ENCODE results near the gene BACE1-AS. TPM values are rescaled to one million over a fixed set of nuclear protein-coding genes. Genes with fewer than 3 reads are reported as not detected.

The BACE1-AS gene
- polyA plus RNA-seq = 10 to 100 TPM in 1 of 4 donors, 1 to 10 TPM in 3; 1.6 to 12.5 (median 5.7) TPM
- long read RNA-seq, donor 1, full-length matches to known transcripts = 10 of 10 reads
- long read RNA-seq, donor 1, partial matches to known transcripts = 0 of 10 reads
- long read RNA-seq, donor 1, other reads (novel, unspliced or antisense) = 0 of 10 reads
- long read RNA-seq, donor 2, partial matches to known transcripts = 0 of 3 reads
- long read RNA-seq, donor 2, other reads (novel, unspliced or antisense) = 0 of 3 reads
- long read RNA-seq, donor 3, transcript BACE1-AS-202 (1 exons, 774 nt) = major isoform, 8 of 8 reads
- long read RNA-seq, donor 3, partial matches to known transcripts = 0 of 8 reads
- long read RNA-seq, donor 3, other reads (novel, unspliced or antisense) = 0 of 8 reads
- long read RNA-seq, donor 4 = 0 reads
- long read RNA-seq, donor 5, transcript BACE1-AS-202 (1 exons, 774 nt) = major isoform, 5 of 5 reads
- long read RNA-seq, donor 5, partial matches to known transcripts = 0 of 5 reads
- long read RNA-seq, donor 5, other reads (novel, unspliced or antisense) = 0 of 5 reads
- long read RNA-seq, donor 6, partial matches to known transcripts = 0 of 3 reads
- long read RNA-seq, donor 6, other reads (novel, unspliced or antisense) = 0 of 3 reads
- long read RNA-seq, donor 7 = 0 reads
- long read RNA-seq, donor 8, partial matches to known transcripts = 0 of 2 reads
- long read RNA-seq, donor 8, other reads (novel, unspliced or antisense) = 0 of 2 reads
- long read RNA-seq, donor 9 = 0 reads
- long read RNA-seq, donor 10, transcript BACE1-AS-202 (1 exons, 774 nt) = major isoform, 6 of 6 reads
- long read RNA-seq, donor 10, partial matches to known transcripts = 0 of 6 reads
- long read RNA-seq, donor 10, other reads (novel, unspliced or antisense) = 0 of 6 reads

GRCh38 chr11:117290809-117291396, at the start of gene BACE1-AS:
TSS of gene BACE1-AS (plus strand) at chr11:117291346.
- Histone ChIP-seq H3K4me3 (ENCODE audit: low read depth in 1 of 3, low read length in 3 of 3) (no peak within 1 kb of the TSS), H3K36me3 (ENCODE audit: control insufficient read depth in 3 of 3, insufficient read depth in 2 of 3, low read depth in 1 of 3, low read length in 3 of 3) (peaks cover 2 to 62% (median 10%) of the 10 kb centered on the region in 3 donors), H3K9me3 (ENCODE audit: control insufficient read depth in 2 of 2, insufficient read depth in 1 of 2, low read depth in 1 of 2, low read length in 1 of 2) (no peaks in the 10 kb centered on the region), H3K4me1 (ENCODE audit: control insufficient read depth in 3 of 3, insufficient read depth in 2 of 3, low read depth in 1 of 3, low read length in 2 of 3) (peaks cover 0 to 20% (median 2%) of the 10 kb centered on the region in 3 donors), H3K27me3 (ENCODE audit: control insufficient read depth in 3 of 3, insufficient read depth in 3 of 3, low read length in 3 of 3) (no peaks in the 10 kb centered on the region), H3K27ac (ENCODE audit: low read depth in 1 of 3, low read length in 2 of 3) (no peak within 1 kb of the TSS)
- 88 to 91% (median 89%) methylated on average over 8 of the region's 8 CpGs for WGBS, 3 donors
- DNase-seq = peak in 1 of 2 donors; percentile 16
- FAIRE-seq = no peak

- DNase-seq (no peak), FAIRE-seq (no peak)
- 96 to 98% (median 98%) methylated on average over 4 of the region's 4 CpGs for WGBS, 3 donors
- H3K4me1 ChIP-seq (ENCODE audit: control insufficient read depth in 3 of 3, insufficient read depth in 2 of 3, low read depth in 1 of 3, low read length in 2 of 3) = no peaks in the 10 kb centered on the region
- no peaks in the 10 kb centered on the region for H3K9me3 ChIP-seq (ENCODE audit: control insufficient read depth in 2 of 2, insufficient read depth in 1 of 2, low read depth in 1 of 2, low read length in 1 of 2)
- H3K27ac ChIP-seq (ENCODE audit: low read depth in 1 of 3, low read length in 2 of 3) = no peak overlapping the region
- no peaks in the 10 kb centered on the region for H3K27me3 ChIP-seq (ENCODE audit: control insufficient read depth in 3 of 3, insufficient read depth in 3 of 3, low read length in 3 of 3)
- H3K36me3 ChIP-seq (ENCODE audit: control insufficient read depth in 3 of 3, insufficient read depth in 2 of 3, low read depth in 1 of 3, low read length in 3 of 3) = peaks cover 0 to 43% (median 15%) of the 10 kb centered on the region in 3 donors
- no peak overlapping the region for H3K4me3 ChIP-seq (ENCODE audit: low read depth in 1 of 3, low read length in 3 of 3)
These were observed 42.8 kb upstream of the BACE1-AS start for GRCh38 chr11:117248341-117248740.

- DNase-seq (no peak), FAIRE-seq (no peak)
- Histone ChIP-seq H3K36me3 (ENCODE audit: control insufficient read depth in 3 of 3, insufficient read depth in 2 of 3, low read depth in 1 of 3, low read length in 3 of 3) (peaks cover 0 to 42% (median 15%) of the 10 kb centered on the region in 3 donors), H3K4me3 (ENCODE audit: low read depth in 1 of 3, low read length in 3 of 3) (no peak overlapping the region), H3K27ac (ENCODE audit: low read depth in 1 of 3, low read length in 2 of 3) (no peak overlapping the region), H3K4me1 (ENCODE audit: control insufficient read depth in 3 of 3, insufficient read depth in 2 of 3, low read depth in 1 of 3, low read length in 2 of 3) (no peaks in the 10 kb centered on the region), H3K27me3 (ENCODE audit: control insufficient read depth in 3 of 3, insufficient read depth in 3 of 3, low read length in 3 of 3) (no peaks in the 10 kb centered on the region), H3K9me3 (ENCODE audit: control insufficient read depth in 2 of 2, insufficient read depth in 1 of 2, low read depth in 1 of 2, low read length in 1 of 2) (no peaks in the 10 kb centered on the region)
- 88 to 90% (median 89%) methylated on average over 4 of the region's 4 CpGs for WGBS, 3 donors
These were observed 41.6 kb upstream of the BACE1-AS start for GRCh38 chr11:117249571-117249970.

GRCh38 chr11:117251506-117251905, 39.6 kb upstream of the BACE1-AS start:
- 90 to 98% (median 93%) methylated on average over 7 to 10 of the region's 10 CpGs for WGBS, 3 donors
- H3K4me1 ChIP-seq (ENCODE audit: control insufficient read depth in 3 of 3, insufficient read depth in 2 of 3, low read depth in 1 of 3, low read length in 2 of 3) = no peaks in the 10 kb centered on the region
- peaks cover 0 to 34% (median 16%) of the 10 kb centered on the region in 3 donors for H3K36me3 ChIP-seq (ENCODE audit: control insufficient read depth in 3 of 3, insufficient read depth in 2 of 3, low read depth in 1 of 3, low read length in 3 of 3)
- H3K27me3 ChIP-seq (ENCODE audit: control insufficient read depth in 3 of 3, insufficient read depth in 3 of 3, low read length in 3 of 3) = no peaks in the 10 kb centered on the region
- FAIRE-seq (no peak), DNase-seq (no peak)
- H3K4me3 ChIP-seq (ENCODE audit: low read depth in 1 of 3, low read length in 3 of 3) = no peak overlapping the region
- H3K27ac ChIP-seq (ENCODE audit: low read depth in 1 of 3, low read length in 2 of 3) = no peak overlapping the region
- no peaks in the 10 kb centered on the region for H3K9me3 ChIP-seq (ENCODE audit: control insufficient read depth in 2 of 2, insufficient read depth in 1 of 2, low read depth in 1 of 2, low read length in 1 of 2)

- H3K4me3 ChIP-seq (ENCODE audit: low read depth in 1 of 3, low read length in 3 of 3) = no peak overlapping the region
- H3K27ac ChIP-seq (ENCODE audit: low read depth in 1 of 3, low read length in 2 of 3) = no peak overlapping the region
- no peak for FAIRE-seq
These were observed 35.2 kb upstream of the BACE1-AS start for GRCh38 chr11:117255966-117256365.

GRCh38 chr11:117256573-117256972, 34.6 kb upstream of the BACE1-AS start:
- peaks cover 0 to 34% (median 4%) of the 10 kb centered on the region in 3 donors for H3K36me3 ChIP-seq (ENCODE audit: control insufficient read depth in 3 of 3, insufficient read depth in 2 of 3, low read depth in 1 of 3, low read length in 3 of 3)
- no peaks in the 10 kb centered on the region for H3K27me3 ChIP-seq (ENCODE audit: control insufficient read depth in 3 of 3, insufficient read depth in 3 of 3, low read length in 3 of 3)
- no peaks in the 10 kb centered on the region for H3K9me3 ChIP-seq (ENCODE audit: control insufficient read depth in 2 of 2, insufficient read depth in 1 of 2, low read depth in 1 of 2, low read length in 1 of 2)
- no peak overlapping the region for H3K4me3 ChIP-seq (ENCODE audit: low read depth in 1 of 3, low read length in 3 of 3)
- no peak for DNase-seq
- H3K27ac ChIP-seq (ENCODE audit: low read depth in 1 of 3, low read length in 2 of 3) = no peak overlapping the region
- WGBS, 3 donors = 55 to 76% (median 69%) methylated on average over 2 of the region's 2 CpGs
- H3K4me1 ChIP-seq (ENCODE audit: control insufficient read depth in 3 of 3, insufficient read depth in 2 of 3, low read depth in 1 of 3, low read length in 2 of 3) = no peaks in the 10 kb centered on the region
- FAIRE-seq = no peak

More at GRCh38 chr11:117255966-117256365, 35.2 kb upstream of the BACE1-AS start:
- Histone ChIP-seq H3K27me3 (ENCODE audit: control insufficient read depth in 3 of 3, insufficient read depth in 3 of 3, low read length in 3 of 3) (no peaks in the 10 kb centered on the region), H3K9me3 (ENCODE audit: control insufficient read depth in 2 of 2, insufficient read depth in 1 of 2, low read depth in 1 of 2, low read length in 1 of 2) (no peaks in the 10 kb centered on the region), H3K36me3 (ENCODE audit: control insufficient read depth in 3 of 3, insufficient read depth in 2 of 3, low read depth in 1 of 3, low read length in 3 of 3) (peaks cover 0 to 34% (median 4%) of the 10 kb centered on the region in 3 donors), H3K4me1 (ENCODE audit: control insufficient read depth in 3 of 3, insufficient read depth in 2 of 3, low read depth in 1 of 3, low read length in 2 of 3) (no peaks in the 10 kb centered on the region)
- DNase-seq = no peak
- WGBS, 3 donors = 65 to 76% (median 70%) methylated on average over 3 of the region's 3 CpGs

GRCh38 chr11:117258576-117258975, 32.6 kb upstream of the BACE1-AS start:
- H3K27ac ChIP-seq (ENCODE audit: low read depth in 1 of 3, low read length in 2 of 3) = no peak overlapping the region
- WGBS, 3 donors = 83 to 93% (median 87%) methylated on average over 2 of the region's 2 CpGs
- DNase-seq (no peak), FAIRE-seq (no peak)
- no peaks in the 10 kb centered on the region for H3K27me3 ChIP-seq (ENCODE audit: control insufficient read depth in 3 of 3, insufficient read depth in 3 of 3, low read length in 3 of 3)
- no peaks in the 10 kb centered on the region for H3K4me1 ChIP-seq (ENCODE audit: control insufficient read depth in 3 of 3, insufficient read depth in 2 of 3, low read depth in 1 of 3, low read length in 2 of 3)
- no peaks in the 10 kb centered on the region for H3K9me3 ChIP-seq (ENCODE audit: control insufficient read depth in 2 of 2, insufficient read depth in 1 of 2, low read depth in 1 of 2, low read length in 1 of 2)
- no peak overlapping the region for H3K4me3 ChIP-seq (ENCODE audit: low read depth in 1 of 3, low read length in 3 of 3)
- peaks cover 0 to 38% (median 4%) of the 10 kb centered on the region in 3 donors for H3K36me3 ChIP-seq (ENCODE audit: control insufficient read depth in 3 of 3, insufficient read depth in 2 of 3, low read depth in 1 of 3, low read length in 3 of 3)

GRCh38 chr11:117259417-117259816, 31.7 kb upstream of the BACE1-AS start:
- Histone ChIP-seq H3K36me3 (ENCODE audit: control insufficient read depth in 3 of 3, insufficient read depth in 2 of 3, low read depth in 1 of 3, low read length in 3 of 3) (peaks cover 0 to 33% (median 4%) of the 10 kb centered on the region in 3 donors), H3K27me3 (ENCODE audit: control insufficient read depth in 3 of 3, insufficient read depth in 3 of 3, low read length in 3 of 3) (no peaks in the 10 kb centered on the region), H3K9me3 (ENCODE audit: control insufficient read depth in 2 of 2, insufficient read depth in 1 of 2, low read depth in 1 of 2, low read length in 1 of 2) (no peaks in the 10 kb centered on the region), H3K4me1 (ENCODE audit: control insufficient read depth in 3 of 3, insufficient read depth in 2 of 3, low read depth in 1 of 3, low read length in 2 of 3) (no peaks in the 10 kb centered on the region), H3K27ac (ENCODE audit: low read depth in 1 of 3, low read length in 2 of 3) (no peak overlapping the region), H3K4me3 (ENCODE audit: low read depth in 1 of 3, low read length in 3 of 3) (no peak overlapping the region)
- DNase-seq (no peak), FAIRE-seq (no peak)
- WGBS, 3 donors = 66 to 89% (median 75%) methylated on average over 1 of the region's 1 CpG

All from small intestine (tissue), 16 donors.